ENCODE measurements around the gene CPS1.

Gene CPS1

GRCh38 chr2:210673117-210673516, 116.7 kb downstream of the CPS1 start:
- Histone ChIP-seq H3K9ac (ENCODE audit: low read length in 2 of 2) (no peak overlapping the region), H3K4me3 (ENCODE audit: low read length in 2 of 2) (no peak overlapping the region), H3K27ac (ENCODE audit: low read length) (no peak overlapping the region), H3K9me3 (ENCODE audit: control insufficient read depth in 2 of 2, low read length in 2 of 2) (no peaks in the 10 kb centered on the region), H3K27me3 (ENCODE audit: control insufficient read depth in 1 of 2, insufficient read depth in 2 of 2, low read length in 2 of 2) (no peaks in the 10 kb centered on the region), H3K4me1 (ENCODE audit: control insufficient read depth, insufficient read depth, low read length) (no peaks in the 10 kb centered on the region), H3K36me3 (ENCODE audit: control insufficient read depth in 2 of 2, insufficient read depth in 2 of 2, low read length in 2 of 2) (no peaks in the 10 kb centered on the region)

GRCh38 chr2:210676067-210676466, 119.7 kb downstream of the CPS1 start:
- no peak overlapping the region for H3K4me3 ChIP-seq (ENCODE audit: low read length in 2 of 2)
- H3K36me3 ChIP-seq (ENCODE audit: control insufficient read depth in 2 of 2, insufficient read depth in 2 of 2, low read length in 2 of 2), result no peaks in the 10 kb centered on the region
- H3K27ac ChIP-seq (ENCODE audit: low read length), result no peak overlapping the region
- no peaks in the 10 kb centered on the region for H3K4me1 ChIP-seq (ENCODE audit: control insufficient read depth, insufficient read depth, low read length)
- H3K9me3 ChIP-seq (ENCODE audit: control insufficient read depth in 2 of 2, low read length in 2 of 2), result no peaks in the 10 kb centered on the region
- no peaks in the 10 kb centered on the region for H3K27me3 ChIP-seq (ENCODE audit: control insufficient read depth in 1 of 2, insufficient read depth in 2 of 2, low read length in 2 of 2)
- H3K9ac ChIP-seq (ENCODE audit: low read length in 2 of 2), result no peak overlapping the region

GRCh38 chr2:210681491-210681890, 125.1 kb downstream of the CPS1 start:
- no peak overlapping the region for H3K27ac ChIP-seq (ENCODE audit: low read length)

GRCh38 chr2:210686401-210686800, 130.0 kb downstream of the CPS1 start:
- H3K9me3 ChIP-seq (ENCODE audit: control insufficient read depth in 2 of 2, low read length in 2 of 2), result no peaks in the 10 kb centered on the region
- no peak overlapping the region for H3K4me3 ChIP-seq (ENCODE audit: low read length in 2 of 2)
- no peaks in the 10 kb centered on the region for H3K36me3 ChIP-seq (ENCODE audit: control insufficient read depth in 2 of 2, insufficient read depth in 2 of 2, low read length in 2 of 2)
- H3K27me3 ChIP-seq (ENCODE audit: control insufficient read depth in 1 of 2, insufficient read depth in 2 of 2, low read length in 2 of 2), result no peaks in the 10 kb centered on the region
- H3K27ac ChIP-seq (ENCODE audit: low read length), result no peak overlapping the region
- H3K9ac ChIP-seq (ENCODE audit: low read length in 2 of 2), result no peak overlapping the region
- no peaks in the 10 kb centered on the region for H3K4me1 ChIP-seq (ENCODE audit: control insufficient read depth, insufficient read depth, low read length)

More at GRCh38 chr2:210681491-210681890, 125.1 kb downstream of the CPS1 start:
- H3K27me3 ChIP-seq (ENCODE audit: control insufficient read depth in 1 of 2, insufficient read depth in 2 of 2, low read length in 2 of 2), result no peaks in the 10 kb centered on the region
- no peaks in the 10 kb centered on the region for H3K9me3 ChIP-seq (ENCODE audit: control insufficient read depth in 2 of 2, low read length in 2 of 2)
- H3K36me3 ChIP-seq (ENCODE audit: control insufficient read depth in 2 of 2, insufficient read depth in 2 of 2, low read length in 2 of 2), result no peaks in the 10 kb centered on the region
- no peaks in the 10 kb centered on the region for H3K4me1 ChIP-seq (ENCODE audit: control insufficient read depth, insufficient read depth, low read length)
- no peak overlapping the region for H3K9ac ChIP-seq (ENCODE audit: low read length in 2 of 2)
- no peak overlapping the region for H3K4me3 ChIP-seq (ENCODE audit: low read length in 2 of 2)

- H3K4me3 ChIP-seq (ENCODE audit: low read length in 2 of 2), result no peak overlapping the region
- H3K9me3 ChIP-seq (ENCODE audit: control insufficient read depth in 2 of 2, low read length in 2 of 2), result no peaks in the 10 kb centered on the region
- H3K4me1 ChIP-seq (ENCODE audit: control insufficient read depth, insufficient read depth, low read length), result no peaks in the 10 kb centered on the region
- no peak overlapping the region for H3K27ac ChIP-seq (ENCODE audit: low read length)
- H3K36me3 ChIP-seq (ENCODE audit: control insufficient read depth in 2 of 2, insufficient read depth in 2 of 2, low read length in 2 of 2), result no peaks in the 10 kb centered on the region
- no peak overlapping the region for H3K9ac ChIP-seq (ENCODE audit: low read length in 2 of 2)
- no peaks in the 10 kb centered on the region for H3K27me3 ChIP-seq (ENCODE audit: control insufficient read depth in 1 of 2, insufficient read depth in 2 of 2, low read length in 2 of 2)
These were observed 131.5 kb downstream of the CPS1 start for GRCh38 chr2:210687786-210688470.

GRCh38 chr2:210707900-210708299, 151.5 kb downstream of the CPS1 start:
- no peak overlapping the region for H3K9ac ChIP-seq (ENCODE audit: low read length in 2 of 2)
- no peak overlapping the region for H3K4me3 ChIP-seq (ENCODE audit: low read length in 2 of 2)
- H3K27ac ChIP-seq (ENCODE audit: low read length), result no peak overlapping the region
- H3K36me3 ChIP-seq (ENCODE audit: control insufficient read depth in 2 of 2, insufficient read depth in 2 of 2, low read length in 2 of 2), result no peaks in the 10 kb centered on the region
- no peaks in the 10 kb centered on the region for H3K27me3 ChIP-seq (ENCODE audit: control insufficient read depth in 1 of 2, insufficient read depth in 2 of 2, low read length in 2 of 2)
- H3K9me3 ChIP-seq (ENCODE audit: control insufficient read depth in 2 of 2, low read length in 2 of 2), result no peaks in the 10 kb centered on the region
- H3K4me1 ChIP-seq (ENCODE audit: control insufficient read depth, insufficient read depth, low read length), result no peaks in the 10 kb centered on the region

- H3K36me3 ChIP-seq (ENCODE audit: control insufficient read depth in 2 of 2, insufficient read depth in 2 of 2, low read length in 2 of 2), result no peaks in the 10 kb centered on the region
- no peak overlapping the region for H3K27ac ChIP-seq (ENCODE audit: low read length)
- H3K27me3 ChIP-seq (ENCODE audit: control insufficient read depth in 1 of 2, insufficient read depth in 2 of 2, low read length in 2 of 2), result no peaks in the 10 kb centered on the region
- H3K9ac ChIP-seq (ENCODE audit: low read length in 2 of 2), result no peak overlapping the region
- no peaks in the 10 kb centered on the region for H3K4me1 ChIP-seq (ENCODE audit: control insufficient read depth, insufficient read depth, low read length)
- no peak overlapping the region for H3K4me3 ChIP-seq (ENCODE audit: low read length in 2 of 2)
- no peaks in the 10 kb centered on the region for H3K9me3 ChIP-seq (ENCODE audit: control insufficient read depth in 2 of 2, low read length in 2 of 2)
These were observed 156.7 kb downstream of the CPS1 start for GRCh38 chr2:210713122-210713521.

GRCh38 chr2:210715560-210716082, 159.2 kb downstream of the CPS1 start:
- Histone ChIP-seq H3K27ac (ENCODE audit: low read length) (no peak overlapping the region), H3K9ac (ENCODE audit: low read length in 2 of 2) (no peak overlapping the region), H3K36me3 (ENCODE audit: control insufficient read depth in 2 of 2, insufficient read depth in 2 of 2, low read length in 2 of 2) (no peaks in the 10 kb centered on the region), H3K4me1 (ENCODE audit: control insufficient read depth, insufficient read depth, low read length) (no peaks in the 10 kb centered on the region), H3K4me3 (ENCODE audit: low read length in 2 of 2) (no peak overlapping the region), H3K27me3 (ENCODE audit: control insufficient read depth in 1 of 2, insufficient read depth in 2 of 2, low read length in 2 of 2) (no peaks in the 10 kb centered on the region), H3K9me3 (ENCODE audit: control insufficient read depth in 2 of 2, low read length in 2 of 2) (no peaks in the 10 kb centered on the region)

- no peaks in the 10 kb centered on the region for H3K9me3 ChIP-seq (ENCODE audit: control insufficient read depth in 2 of 2, low read length in 2 of 2)
- no peak overlapping the region for H3K27ac ChIP-seq (ENCODE audit: low read length)
- H3K9ac ChIP-seq (ENCODE audit: low read length in 2 of 2), result no peak overlapping the region
These were observed 162.1 kb downstream of the CPS1 start for GRCh38 chr2:210718503-210718902.

GRCh38 chr2:210722092-210722491, 165.7 kb downstream of the CPS1 start:
- H3K9ac ChIP-seq (ENCODE audit: low read length in 2 of 2), result no peak overlapping the region
- no peaks in the 10 kb centered on the region for H3K9me3 ChIP-seq (ENCODE audit: control insufficient read depth in 2 of 2, low read length in 2 of 2)
- H3K27me3 ChIP-seq (ENCODE audit: control insufficient read depth in 1 of 2, insufficient read depth in 2 of 2, low read length in 2 of 2), result no peaks in the 10 kb centered on the region
- no peaks in the 10 kb centered on the region for H3K36me3 ChIP-seq (ENCODE audit: control insufficient read depth in 2 of 2, insufficient read depth in 2 of 2, low read length in 2 of 2)
- no peak overlapping the region for H3K4me3 ChIP-seq (ENCODE audit: low read length in 2 of 2)
- H3K4me1 ChIP-seq (ENCODE audit: control insufficient read depth, insufficient read depth, low read length), result no peaks in the 10 kb centered on the region
- no peak overlapping the region for H3K27ac ChIP-seq (ENCODE audit: low read length)

More at GRCh38 chr2:210718503-210718902, 162.1 kb downstream of the CPS1 start:
- Histone ChIP-seq H3K4me3 (ENCODE audit: low read length in 2 of 2) (no peak overlapping the region), H3K27me3 (ENCODE audit: control insufficient read depth in 1 of 2, insufficient read depth in 2 of 2, low read length in 2 of 2) (no peaks in the 10 kb centered on the region), H3K36me3 (ENCODE audit: control insufficient read depth in 2 of 2, insufficient read depth in 2 of 2, low read length in 2 of 2) (no peaks in the 10 kb centered on the region), H3K4me1 (ENCODE audit: control insufficient read depth, insufficient read depth, low read length) (no peaks in the 10 kb centered on the region)

- Histone ChIP-seq H3K36me3 (ENCODE audit: control insufficient read depth in 2 of 2, insufficient read depth in 2 of 2, low read length in 2 of 2) (no peaks in the 10 kb centered on the region), H3K9ac (ENCODE audit: low read length in 2 of 2) (no peak overlapping the region), H3K9me3 (ENCODE audit: control insufficient read depth in 2 of 2, low read length in 2 of 2) (no peaks in the 10 kb centered on the region), H3K4me3 (ENCODE audit: low read length in 2 of 2) (no peak overlapping the region), H3K27me3 (ENCODE audit: control insufficient read depth in 1 of 2, insufficient read depth in 2 of 2, low read length in 2 of 2) (no peaks in the 10 kb centered on the region), H3K4me1 (ENCODE audit: control insufficient read depth, insufficient read depth, low read length) (no peaks in the 10 kb centered on the region), H3K27ac (ENCODE audit: low read length) (no peak overlapping the region)
These were observed 171.2 kb downstream of the CPS1 start for GRCh38 chr2:210727549-210727948.

Measured in stomach smooth muscle (tissue), 2 donors.